Mesenchymal stem cell (in vitro differentiated cells and primary cell): ENCODE measurements around the gene AGER.

Experiments
- DNase-seq: peaks from one replicate; pipeline ENCODE4 v3.0.0-alpha.2; 2013
- H2AFZ ChIP-seq: one replicate; pipeline ENCODE4 v1.6.1; 2013; ENCODE audit warnings: low read depth, mild to moderate bottlenecking, control low read depth, inconsistent platforms, low read length, moderate library complexity
- H2AK5ac ChIP-seq: 2 replicates; pipeline ENCODE4 v1.6.1; 2013; ENCODE audit warnings: low read length, moderate library complexity, mild to moderate bottlenecking, inconsistent platforms; ENCODE audit not compliant: severe bottlenecking
- H2BK120ac ChIP-seq: one replicate; pipeline ENCODE4 v1.6.1; 2013; ENCODE audit warnings: low read depth, mild to moderate bottlenecking, inconsistent platforms, low read length, moderate library complexity
- H2BK12ac ChIP-seq, 2 experiments: one replicate each; pipeline ENCODE4 v1.6.1; 2013; ENCODE audit warnings: inconsistent platforms in 2 of 2, low read length in 2 of 2, mild to moderate bottlenecking in 2 of 2, moderate library complexity in 2 of 2, control low read depth in 1 of 2
- H2BK15ac ChIP-seq: one replicate; pipeline ENCODE4 v1.6.1; 2013; ENCODE audit warnings: mild to moderate bottlenecking, low read depth, inconsistent platforms; ENCODE audit not compliant: poor library complexity, severe bottlenecking
- H2BK5ac ChIP-seq: 2 replicates; pipeline ENCODE4 v1.6.1; 2013; ENCODE audit warnings: low read depth, mild to moderate bottlenecking, low read length, control low read depth, inconsistent platforms; ENCODE audit not compliant: poor library complexity, severe bottlenecking
- H3K14ac ChIP-seq, 2 experiments: one replicate each; pipeline ENCODE4 v1.6.1; 2013; ENCODE audit warnings: inconsistent platforms in 2 of 2, low read length in 2 of 2, control low read depth in 1 of 2, mild to moderate bottlenecking in 1 of 2, moderate library complexity in 1 of 2
- H3K18ac ChIP-seq, 2 experiments: one replicate each; pipeline ENCODE4 v1.6.1; 2013; ENCODE audit warnings: inconsistent platforms in 2 of 2, low read length in 2 of 2, control low read depth in 1 of 2, low read depth in 1 of 2, mild to moderate bottlenecking in 1 of 2
- H3K23ac ChIP-seq, 2 experiments: one replicate each; pipeline ENCODE4 v1.6.1; 2013; ENCODE audit warnings: inconsistent platforms in 2 of 2, low read length in 2 of 2, mild to moderate bottlenecking in 2 of 2, moderate library complexity in 2 of 2, control low read depth in 1 of 2
- H3K27ac ChIP-seq: 2 replicates; pipeline ENCODE4 v1.5.1; 2013; ENCODE audit warnings: mild to moderate bottlenecking, moderate library complexity, low read length, control low read depth, inconsistent platforms; ENCODE audit not compliant: poor library complexity, severe bottlenecking
- H3K27me3 ChIP-seq, 2 experiments: 2 replicates each; pipeline versions ENCODE4 v1.6.1 to v1.7.0; 2013; ENCODE audit warnings: low read length in 2 of 2, mild to moderate bottlenecking in 2 of 2, moderate library complexity in 2 of 2, control low read depth in 1 of 2, inconsistent platforms in 1 of 2; ENCODE audit not compliant: control insufficient read depth in 1 of 2, insufficient read depth in 1 of 2
- H3K36me3 ChIP-seq, 2 experiments: 2 replicates each; pipeline versions ENCODE4 v1.6.1 to v1.7.0; 2013; ENCODE audit warnings: low read length in 2 of 2, control low read depth in 1 of 2, inconsistent platforms in 1 of 2, low read depth in 1 of 2, mild to moderate bottlenecking in 1 of 2; ENCODE audit not compliant: insufficient read depth in 2 of 2, control insufficient read depth in 1 of 2
- H3K4ac ChIP-seq, 2 experiments: one replicate each; pipeline ENCODE4 v1.6.1; 2013; ENCODE audit warnings: inconsistent platforms in 2 of 2, low read length in 2 of 2, mild to moderate bottlenecking in 2 of 2, moderate library complexity in 2 of 2, control low read depth in 1 of 2, low read depth in 1 of 2
- H3K4me1 ChIP-seq: 2 replicates; pipeline ENCODE4 v1.6.1; 2013; ENCODE audit warnings: low read depth, low read length, control low read depth; ENCODE audit not compliant: control insufficient read depth, insufficient read depth
- H3K4me2 ChIP-seq: 2 replicates; pipeline ENCODE4 v1.6.1; 2013; ENCODE audit warnings: low read length, mild to moderate bottlenecking, inconsistent platforms; ENCODE audit not compliant: poor library complexity, severe bottlenecking
- H3K4me3 ChIP-seq, 2 experiments: 2 replicates each; pipeline versions ENCODE4 v1.5.1 to v1.7.0; 2013; ENCODE audit warnings: low read length in 2 of 2, mild to moderate bottlenecking in 2 of 2, control low read depth in 1 of 2, low read depth in 1 of 2; ENCODE audit not compliant: insufficient read depth in 1 of 2
- H3K79me1 ChIP-seq: replicated peaks from 2 replicates; pipeline ENCODE4 v1.6.1; 2013; ENCODE audit warnings: mild to moderate bottlenecking, control low read depth, low read length, inconsistent platforms; ENCODE audit not compliant: poor library complexity, severe bottlenecking
- H3K9ac ChIP-seq: 2 replicates; pipeline ENCODE4 v1.7.0; 2013; ENCODE audit warnings: mild to moderate bottlenecking, low read length, moderate library complexity
- H3K9me3 ChIP-seq: 2 replicates; pipeline ENCODE4 v1.7.0; 2013; ENCODE audit warnings: mild to moderate bottlenecking, low read length; ENCODE audit not compliant: control insufficient read depth
- H4K8ac ChIP-seq: one replicate; pipeline ENCODE4 v1.6.1; 2013; ENCODE audit warnings: inconsistent platforms, mild to moderate bottlenecking, low read length, moderate library complexity
- H4K91ac ChIP-seq: one replicate; pipeline ENCODE4 v1.6.1; 2013; ENCODE audit warnings: mild to moderate bottlenecking, low read length, inconsistent platforms
- WGBS: methylation state at CpG from one replicate; pipeline ENCODE4 v1.1.7; 2013; ENCODE audit warnings: mixed read lengths; 5-methylcytosine and 5-hydroxymethylcytosine counted together

Gene AGER

DNA sequence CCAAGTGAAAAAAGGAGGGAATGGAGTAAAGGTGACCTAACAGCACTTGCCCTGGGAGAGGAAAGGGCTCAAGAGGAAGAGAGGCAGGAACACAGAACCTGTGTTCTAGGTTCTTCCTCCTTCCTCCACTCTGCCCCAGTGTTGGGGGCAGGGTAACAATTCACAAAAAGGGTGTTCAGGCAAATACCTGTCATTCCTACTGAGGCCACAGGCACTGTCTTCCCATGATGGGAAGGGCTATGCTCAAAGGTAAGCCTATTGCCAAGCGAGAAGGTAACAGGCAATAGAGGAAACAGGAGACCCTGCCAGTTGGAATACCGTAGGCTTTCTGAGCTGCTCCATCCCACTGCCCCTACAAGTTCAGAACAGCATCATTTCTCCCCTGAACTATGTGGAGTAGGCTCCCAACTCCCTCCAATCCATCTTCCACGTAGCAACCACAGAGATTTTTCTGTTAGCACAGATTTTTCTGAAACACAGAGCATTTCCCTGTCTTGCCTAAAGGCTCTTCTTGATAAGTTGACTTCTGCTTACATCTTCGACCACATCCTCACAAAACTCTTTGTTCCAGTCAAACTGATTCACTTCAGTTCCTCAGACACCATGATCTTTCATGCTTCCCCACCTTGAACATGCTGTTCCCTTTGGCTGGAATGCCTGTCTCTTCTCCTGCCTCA, 10.9 kb downstream of the AGER start:
- DNase-seq: no peak
- no peak overlapping the region for H3K18ac ChIP-seq
- H2BK15ac ChIP-seq: peak overlapping the region; percentile 2
- H3K4ac ChIP-seq: no peak overlapping the region
- H3K14ac ChIP-seq: no peak overlapping the region
- no peak overlapping the region for H4K91ac ChIP-seq
- no peaks in the 10 kb centered on the region for H3K9me3 ChIP-seq
- peaks cover 30% of the 10 kb centered on the region for H3K79me1 ChIP-seq
- no peak overlapping the region for H3K23ac ChIP-seq
- no peaks in the 10 kb centered on the region for H3K27me3 ChIP-seq
- H3K36me3 ChIP-seq: peaks cover 32% of the 10 kb centered on the region in 2 experiments
- H3K27ac ChIP-seq: no peak overlapping the region
- no peak overlapping the region for H3K4me2 ChIP-seq
- H2BK12ac ChIP-seq: peak overlapping the region in 1 of 2 experiments; percentile 25
- no peak overlapping the region for H3K4me3 ChIP-seq
- H2AK5ac ChIP-seq: no peak overlapping the region
- H2BK120ac ChIP-seq: no peak overlapping the region
- no peak overlapping the region for H3K9ac ChIP-seq
- no peak overlapping the region for H2BK5ac ChIP-seq
- H4K8ac ChIP-seq: no peak overlapping the region
- H2AFZ ChIP-seq: no peak overlapping the region
- peaks cover 23% of the 10 kb centered on the region for H3K4me1 ChIP-seq
- WGBS: 91% methylated on average over 4 of the region's 4 CpGs

DNA sequence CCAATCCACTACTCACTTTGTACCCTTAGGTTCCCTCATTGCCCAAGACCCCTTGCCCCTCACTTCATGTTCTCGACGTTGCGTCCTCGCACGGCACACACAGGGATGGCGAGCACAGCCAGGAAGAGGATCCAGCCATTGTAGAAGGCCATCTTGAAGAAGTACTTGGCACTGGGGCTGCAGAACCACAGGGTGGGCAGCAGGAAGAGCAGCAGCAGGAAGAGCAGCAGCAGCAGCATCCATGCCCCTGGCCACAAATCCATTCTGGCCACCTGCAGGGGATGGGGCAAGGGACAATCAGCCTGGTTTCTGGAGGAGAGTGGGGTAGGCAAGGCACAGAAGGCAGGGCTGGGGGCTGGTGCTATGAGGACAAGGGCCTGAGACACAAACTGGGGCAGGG, 12.8 kb downstream of the AGER start:
- peak overlapping the region in 1 of 2 experiments; percentile 17 for H2BK12ac ChIP-seq
- no peak overlapping the region for H4K8ac ChIP-seq
- peaks cover 21% of the 10 kb centered on the region for H3K4me1 ChIP-seq
- H2AK5ac ChIP-seq: no peak overlapping the region
- no peaks in the 10 kb centered on the region for H3K27me3 ChIP-seq
- no peak overlapping the region for H3K4ac ChIP-seq
- H3K36me3 ChIP-seq: peaks cover 52% of the 10 kb centered on the region in 2 experiments
- H2BK120ac ChIP-seq: no peak overlapping the region
- H3K18ac ChIP-seq: no peak overlapping the region
- no peak overlapping the region for H3K4me2 ChIP-seq
- H3K27ac ChIP-seq: no peak overlapping the region
- no peak overlapping the region for H4K91ac ChIP-seq
- H2BK5ac ChIP-seq: no peak overlapping the region
- DNase-seq: no peak
- peak overlapping the region in 1 of 2 experiments; percentile 37 for H3K14ac ChIP-seq
- H3K4me3 ChIP-seq: no peak overlapping the region
- no peak overlapping the region for H3K23ac ChIP-seq
- H3K9me3 ChIP-seq: no peaks in the 10 kb centered on the region
- H3K79me1 ChIP-seq: peaks cover 28% of the 10 kb centered on the region
- no peak overlapping the region for H3K9ac ChIP-seq
- 99% methylated on average over 6 of the region's 6 CpGs for WGBS
- H2AFZ ChIP-seq: no peak overlapping the region
- no peak overlapping the region for H2BK15ac ChIP-seq

DNA sequence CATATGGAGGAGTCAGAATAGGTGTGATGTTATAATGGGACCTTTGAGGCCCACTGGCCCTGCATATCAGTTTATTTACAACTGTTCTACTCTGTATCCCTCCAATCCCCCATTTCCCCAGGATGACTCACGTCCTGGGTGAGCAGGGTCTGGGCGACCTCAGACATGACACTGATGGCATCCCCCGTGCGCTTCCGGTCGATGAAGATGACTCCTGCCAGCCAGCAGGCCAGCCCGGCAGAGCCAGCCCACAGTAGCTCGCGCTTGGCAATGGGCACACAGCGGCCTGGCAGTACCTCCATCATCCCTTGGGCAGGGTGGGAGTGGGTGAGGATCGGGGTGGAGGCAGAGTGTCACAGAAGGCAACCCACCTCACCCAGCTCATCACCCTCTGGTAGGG, 13.8 kb downstream of the AGER start:
- no peak overlapping the region for H2BK120ac ChIP-seq
- H3K23ac ChIP-seq: no peak overlapping the region
- no peaks in the 10 kb centered on the region for H3K9me3 ChIP-seq
- no peak overlapping the region for H4K91ac ChIP-seq
- peaks cover 27% of the 10 kb centered on the region for H3K79me1 ChIP-seq
- no peak overlapping the region for H3K9ac ChIP-seq
- H3K18ac ChIP-seq: no peak overlapping the region
- H3K4ac ChIP-seq: no peak overlapping the region
- H2BK15ac ChIP-seq: no peak overlapping the region
- no peak overlapping the region for H2AK5ac ChIP-seq
- 84% methylated on average over 8 of the region's 11 CpGs for WGBS
- H2BK12ac ChIP-seq: no peak overlapping the region
- H4K8ac ChIP-seq: no peak overlapping the region
- H3K4me1 ChIP-seq: peaks cover 21% of the 10 kb centered on the region
- H3K4me2 ChIP-seq: no peak overlapping the region
- no peak overlapping the region for H3K4me3 ChIP-seq
- H3K27me3 ChIP-seq: no peaks in the 10 kb centered on the region
- H3K14ac ChIP-seq: no peak overlapping the region
- no peak overlapping the region for H2AFZ ChIP-seq
- no peak overlapping the region for H3K27ac ChIP-seq
- H2BK5ac ChIP-seq: no peak overlapping the region
- no peak for DNase-seq
- peaks cover 55 to 59% of the 10 kb centered on the region in 2 experiments for H3K36me3 ChIP-seq

DNA sequence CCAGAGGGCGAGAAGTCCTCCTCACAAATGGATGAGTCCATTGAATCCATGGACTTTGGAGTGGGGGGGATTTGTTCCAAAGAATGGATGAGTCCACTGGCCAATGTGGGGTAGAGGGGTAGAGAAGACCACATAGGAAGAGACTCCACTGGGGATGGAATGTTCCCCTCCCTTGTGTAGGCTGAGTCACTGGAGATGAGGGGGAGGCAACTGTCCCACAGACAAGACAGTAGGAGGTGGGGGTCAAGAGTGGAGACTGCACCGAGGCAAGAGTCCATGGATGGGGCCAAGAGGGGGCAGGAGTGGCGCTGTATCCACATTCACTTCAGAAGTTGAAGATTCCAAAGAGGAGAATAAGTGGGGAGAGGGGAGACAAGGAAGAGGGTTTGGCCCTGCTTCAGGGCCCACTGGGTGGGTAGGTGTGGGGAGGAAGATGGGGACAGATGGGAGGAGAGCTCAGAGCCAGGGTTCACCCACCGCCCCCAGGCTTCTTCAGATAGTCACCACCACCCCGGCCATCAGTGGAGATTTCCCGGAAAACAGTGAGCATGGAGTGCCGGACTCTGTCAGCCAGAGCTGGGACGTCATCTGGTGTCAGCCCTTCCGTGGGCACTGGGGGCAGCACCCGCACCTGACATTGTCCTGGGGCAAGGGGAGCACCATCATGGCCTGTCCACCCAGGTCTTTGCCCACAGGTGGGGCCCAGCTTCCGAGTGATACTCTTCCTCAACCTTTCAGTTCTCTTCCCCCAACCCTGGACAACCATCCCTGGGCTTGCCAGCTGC, 15.1 kb downstream of the AGER start:
- H3K9me3 ChIP-seq: no peaks in the 10 kb centered on the region
- WGBS: 94% methylated on average over 11 of the region's 11 CpGs
- no peak overlapping the region for H3K4ac ChIP-seq
- H3K4me3 ChIP-seq: no peak overlapping the region
- H3K14ac ChIP-seq: no peak overlapping the region
- H3K23ac ChIP-seq: no peak overlapping the region
- no peak overlapping the region for H3K9ac ChIP-seq
- no peak overlapping the region for H3K18ac ChIP-seq
- no peak for DNase-seq
- H2BK12ac ChIP-seq: no peak overlapping the region
- peaks cover 61 to 64% of the 10 kb centered on the region in 2 experiments for H3K36me3 ChIP-seq
- no peak overlapping the region for H4K91ac ChIP-seq
- peaks cover 22% of the 10 kb centered on the region for H3K79me1 ChIP-seq
- H2AK5ac ChIP-seq: no peak overlapping the region
- no peak overlapping the region for H2BK120ac ChIP-seq
- H2BK15ac ChIP-seq: no peak overlapping the region
- H3K27me3 ChIP-seq: no peaks in the 10 kb centered on the region
- no peak overlapping the region for H3K4me2 ChIP-seq
- peaks cover 15% of the 10 kb centered on the region for H3K4me1 ChIP-seq
- no peak overlapping the region for H3K27ac ChIP-seq
- no peak overlapping the region for H4K8ac ChIP-seq
- H2BK5ac ChIP-seq: no peak overlapping the region
- no peak overlapping the region for H2AFZ ChIP-seq
